Neuron (in vitro differentiated cells): ENCODE results near the gene LCP2.

Experiments used
- H2AFZ ChIP-seq: one replicate; pipeline ENCODE4 v1.6.1; 2013; ENCODE audit warnings: low read depth, mild to moderate bottlenecking, inconsistent platforms, low read length, moderate library complexity
- H3K27me3 ChIP-seq: one replicate; pipeline ENCODE4 v1.6.1; 2013; ENCODE audit warnings: low read length; ENCODE audit not compliant: insufficient read depth
- H3K36me3 ChIP-seq: one replicate; pipeline ENCODE4 v1.6.1; 2013; ENCODE audit warnings: low read length; ENCODE audit not compliant: insufficient read depth
- H3K4me1 ChIP-seq: one replicate; pipeline ENCODE4 v1.6.1; 2013; ENCODE audit warnings: low read length; ENCODE audit not compliant: insufficient read depth
- H3K4me3 ChIP-seq: 2 replicates; pipeline ENCODE4 v1.5.1; 2013; ENCODE audit warnings: mild to moderate bottlenecking, low read length, moderate library complexity
- H3K9me3 ChIP-seq: one replicate; pipeline ENCODE4 v1.6.1; 2013; ENCODE audit warnings: low read length

LCP2 gene

DNA sequence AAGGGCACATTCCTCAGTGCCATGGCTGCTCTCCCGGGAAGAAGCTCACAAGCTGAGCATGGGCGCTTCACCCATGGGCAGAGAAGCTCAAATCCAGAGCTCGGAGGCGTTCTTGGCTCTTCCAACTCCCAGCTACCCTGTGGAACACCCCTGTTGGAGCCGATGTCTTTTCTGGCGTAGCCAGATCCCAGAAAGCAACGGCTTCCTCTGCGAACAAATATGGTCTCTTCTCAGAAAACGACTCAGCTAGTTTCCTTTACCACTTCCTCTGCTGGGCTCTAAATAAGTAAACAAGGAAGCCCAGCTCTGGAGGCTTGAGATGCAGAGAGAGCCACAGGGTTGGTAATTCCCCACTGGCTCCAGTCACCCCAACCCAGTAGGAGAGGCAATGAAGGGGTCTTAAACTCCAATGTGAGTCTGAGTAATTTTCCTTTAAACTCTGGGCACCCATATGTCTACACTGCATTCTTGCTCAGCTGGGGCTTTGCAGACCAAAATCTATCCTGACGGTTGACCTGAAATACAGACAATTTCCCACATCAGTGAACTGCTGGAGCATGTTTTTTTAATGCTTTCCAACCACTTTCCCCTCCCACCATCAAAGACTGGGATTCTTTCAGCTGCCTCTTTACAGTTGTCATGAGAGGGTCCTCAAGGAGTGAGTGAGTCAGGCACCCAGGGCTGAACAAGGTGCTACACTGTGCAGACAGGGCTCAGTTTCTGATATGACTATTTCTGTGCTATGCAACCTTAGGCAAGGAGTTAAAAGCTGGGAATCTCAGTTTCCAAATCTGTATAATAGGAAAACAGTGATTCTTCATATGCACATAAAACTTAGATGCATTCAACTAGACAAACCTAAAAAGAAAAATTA is at the start of gene LCP2:
Gene LCP2, minus strand, starts transcription at position 189 of the 874 bp plus-strand sequence. Its CDS starts 166 bp downstream, at position 23.
- Histone ChIP-seq H3K36me3 (no peaks in the 10 kb centered on the region), H2AFZ (no peak within 1 kb of the TSS), H3K4me1 (no peaks in the 10 kb centered on the region), H3K9me3 (no peaks in the 10 kb centered on the region), H3K27me3 (no peaks in the 10 kb centered on the region), H3K4me3 (no peak within 1 kb of the TSS)

- Histone ChIP-seq H3K27me3 (no peaks in the 10 kb centered on the region), H3K4me1 (no peaks in the 10 kb centered on the region), H3K9me3 (no peaks in the 10 kb centered on the region), H3K4me3 (no peak overlapping the region), H2AFZ (no peak overlapping the region), H3K36me3 (no peaks in the 10 kb centered on the region)
Observed at GRCh38 chr5:170347022-170347567, 49.5 kb upstream of the LCP2 start.

GRCh38 chr5:170345971-170346370 is 48.4 kb upstream of the LCP2 start:
- no peaks in the 10 kb centered on the region for H3K27me3 ChIP-seq
- no peaks in the 10 kb centered on the region for H3K36me3 ChIP-seq
- no peak overlapping the region for H3K4me3 ChIP-seq
- no peak overlapping the region for H2AFZ ChIP-seq
- no peaks in the 10 kb centered on the region for H3K9me3 ChIP-seq
- H3K4me1 ChIP-seq = no peaks in the 10 kb centered on the region

- no peaks in the 10 kb centered on the region for H3K9me3 ChIP-seq
- H3K4me1 ChIP-seq = no peaks in the 10 kb centered on the region
- no peak overlapping the region for H2AFZ ChIP-seq
- H3K36me3 ChIP-seq = no peaks in the 10 kb centered on the region
- H3K27me3 ChIP-seq = no peaks in the 10 kb centered on the region
- H3K4me3 ChIP-seq = no peak overlapping the region
Observed at GRCh38 chr5:170343177-170343576, 45.6 kb upstream of the LCP2 start.

DNA sequence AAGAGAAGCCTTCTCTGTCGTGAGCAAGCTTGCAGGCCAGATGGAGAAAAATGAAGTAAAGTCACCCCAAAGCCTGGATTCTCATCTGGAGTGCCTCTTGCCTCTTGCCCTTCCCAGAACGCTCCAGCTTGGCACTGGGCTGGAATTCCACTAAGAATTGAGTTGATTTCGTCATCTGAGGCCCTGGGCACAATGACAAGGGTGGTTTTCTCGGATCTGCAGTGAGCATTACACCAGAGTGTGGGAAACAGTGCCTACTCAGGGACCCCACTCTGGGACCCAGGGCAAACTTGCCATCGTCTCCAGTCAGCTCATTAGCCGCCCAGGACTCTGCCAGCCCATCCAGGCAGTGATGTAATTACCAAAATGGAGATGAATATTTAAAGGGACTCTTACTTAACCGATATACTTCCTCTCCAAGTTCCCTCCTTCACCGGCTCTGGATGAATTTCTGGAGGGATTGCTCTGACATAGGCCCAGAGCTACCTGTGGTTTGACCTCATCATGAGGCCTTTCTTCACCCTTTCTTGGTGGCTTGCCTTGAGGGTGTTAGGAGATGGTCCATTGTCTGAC is 44.7 kb upstream of the LCP2 start:
- no peaks in the 10 kb centered on the region for H3K36me3 ChIP-seq
- H3K4me1 ChIP-seq = no peaks in the 10 kb centered on the region
- no peak overlapping the region for H2AFZ ChIP-seq
- no peak overlapping the region for H3K4me3 ChIP-seq
- no peaks in the 10 kb centered on the region for H3K27me3 ChIP-seq
- H3K9me3 ChIP-seq = no peaks in the 10 kb centered on the region

DNA sequence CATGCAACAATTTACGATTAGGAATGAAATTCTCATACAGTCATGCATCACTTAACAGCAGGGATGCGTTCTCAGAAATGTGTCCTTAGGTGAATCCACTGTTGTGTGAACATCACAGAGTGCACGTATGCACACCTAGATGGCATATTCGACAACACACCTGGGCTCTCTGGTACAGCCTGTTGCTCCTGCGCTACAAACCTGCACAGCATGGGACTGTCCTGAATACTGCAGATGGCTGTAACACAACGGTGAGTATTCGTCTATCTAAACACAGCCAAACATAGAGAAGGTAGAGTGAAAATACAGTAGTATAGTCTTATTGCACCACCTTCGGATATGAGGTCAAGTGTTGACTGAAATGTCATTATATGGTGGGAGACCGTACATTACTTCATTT is 44.0 kb upstream of the LCP2 start:
- H3K4me1 ChIP-seq = no peaks in the 10 kb centered on the region
- no peaks in the 10 kb centered on the region for H3K36me3 ChIP-seq
- H2AFZ ChIP-seq = no peak overlapping the region
- no peaks in the 10 kb centered on the region for H3K9me3 ChIP-seq
- H3K4me3 ChIP-seq = no peak overlapping the region
- H3K27me3 ChIP-seq = no peaks in the 10 kb centered on the region

DNA sequence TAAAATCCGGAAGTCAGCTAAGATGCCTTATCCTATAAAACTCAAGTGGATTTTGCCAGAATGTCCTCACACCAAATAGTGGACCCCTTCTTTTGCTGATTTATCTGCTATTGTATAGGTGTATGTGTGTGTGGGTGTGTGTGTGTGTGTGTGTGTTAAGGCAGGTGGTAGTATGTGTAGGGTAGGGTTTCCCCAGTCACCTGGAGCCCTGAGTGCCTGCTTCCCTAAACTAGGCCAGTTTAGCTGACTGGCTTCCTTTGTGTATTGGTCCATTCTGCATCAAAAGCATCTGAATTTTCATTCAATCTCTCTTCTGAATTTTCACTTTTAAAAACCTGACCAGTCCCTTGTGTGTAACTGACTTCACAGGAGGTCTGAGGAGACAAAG is 42.2 kb upstream of the LCP2 start:
- H3K36me3 ChIP-seq = no peaks in the 10 kb centered on the region
- H2AFZ ChIP-seq = no peak overlapping the region
- no peaks in the 10 kb centered on the region for H3K27me3 ChIP-seq
- H3K4me1 ChIP-seq = no peaks in the 10 kb centered on the region
- no peaks in the 10 kb centered on the region for H3K9me3 ChIP-seq
- no peak overlapping the region for H3K4me3 ChIP-seq

- H2AFZ ChIP-seq = no peak overlapping the region
- H3K36me3 ChIP-seq = no peaks in the 10 kb centered on the region
- H3K27me3 ChIP-seq = no peaks in the 10 kb centered on the region
- no peak overlapping the region for H3K4me3 ChIP-seq
- no peaks in the 10 kb centered on the region for H3K9me3 ChIP-seq
- H3K4me1 ChIP-seq = no peaks in the 10 kb centered on the region
Observed at GRCh38 chr5:170338933-170339779, 41.6 kb upstream of the LCP2 start.

- no peaks in the 10 kb centered on the region for H3K4me1 ChIP-seq
- H2AFZ ChIP-seq = no peak overlapping the region
- no peaks in the 10 kb centered on the region for H3K9me3 ChIP-seq
- H3K27me3 ChIP-seq = no peaks in the 10 kb centered on the region
- no peaks in the 10 kb centered on the region for H3K36me3 ChIP-seq
- no peak overlapping the region for H3K4me3 ChIP-seq
Observed at GRCh38 chr5:170338291-170338690, 40.7 kb upstream of the LCP2 start.

- no peaks in the 10 kb centered on the region for H3K9me3 ChIP-seq
- no peak overlapping the region for H3K4me3 ChIP-seq
- H3K27me3 ChIP-seq = no peaks in the 10 kb centered on the region
- H2AFZ ChIP-seq = no peak overlapping the region
- no peaks in the 10 kb centered on the region for H3K36me3 ChIP-seq
- H3K4me1 ChIP-seq = no peaks in the 10 kb centered on the region
Observed at GRCh38 chr5:170337045-170337733, 39.6 kb upstream of the LCP2 start.

DNA sequence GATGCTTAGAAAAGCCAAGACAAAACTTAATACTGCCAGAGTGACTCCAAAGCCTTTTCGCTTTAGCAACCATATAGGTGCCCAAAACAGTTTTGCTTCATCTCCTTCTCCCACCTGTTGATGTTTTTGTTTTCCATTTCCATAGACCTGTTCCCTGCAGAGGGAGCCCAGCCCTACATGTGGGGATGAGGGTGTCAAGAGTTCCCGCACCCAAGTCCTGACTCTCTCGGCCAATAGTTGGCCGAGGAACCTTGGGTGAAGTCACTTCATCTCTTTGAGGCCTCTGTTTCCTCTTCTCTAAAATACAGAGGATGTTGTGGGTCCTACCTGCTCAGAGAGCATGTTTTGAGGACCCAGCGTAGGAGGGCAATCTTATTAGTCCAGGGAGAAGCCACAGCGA is 38.5 kb upstream of the LCP2 start:
- H3K4me3 ChIP-seq = no peak overlapping the region
- no peaks in the 10 kb centered on the region for H3K4me1 ChIP-seq
- H3K9me3 ChIP-seq = no peaks in the 10 kb centered on the region
- no peaks in the 10 kb centered on the region for H3K27me3 ChIP-seq
- H3K36me3 ChIP-seq = no peaks in the 10 kb centered on the region
- no peak overlapping the region for H2AFZ ChIP-seq

DNA sequence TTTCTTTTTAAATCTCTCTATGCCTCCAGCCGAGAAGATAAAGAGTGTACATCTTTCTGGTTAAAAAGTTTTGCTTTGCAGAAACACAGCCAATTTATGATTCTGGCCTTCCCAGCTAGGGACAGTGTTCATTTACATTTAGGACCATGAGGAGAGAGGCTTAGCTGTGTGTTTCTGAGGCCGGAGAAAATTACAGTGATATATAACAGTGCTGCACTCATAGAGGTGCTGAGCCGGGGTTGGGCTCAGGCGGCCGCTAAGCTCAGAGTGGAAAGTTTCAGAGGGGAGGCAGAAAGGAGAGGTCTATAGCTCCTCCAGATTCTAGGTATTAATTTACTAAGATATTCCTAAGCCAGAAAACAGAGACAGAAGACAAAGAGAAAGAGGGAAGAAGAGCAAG is 37.0 kb upstream of the LCP2 start:
- Histone ChIP-seq H3K9me3 (no peaks in the 10 kb centered on the region), H3K4me1 (no peaks in the 10 kb centered on the region), H3K4me3 (no peak overlapping the region), H3K36me3 (no peaks in the 10 kb centered on the region), H3K27me3 (no peaks in the 10 kb centered on the region), H2AFZ (no peak overlapping the region)
